GM19023 (cell line): ENCODE data around the gene CSMD2.
"Not testable (repeated sequence)": the region's sequence is repeated elsewhere in the genome, so short reads cannot be mapped to it uniquely, and the experiment has no call there.

Experiments used
- ATAC-seq: cut with Tn5 transposase; IDR thresholded peaks from one replicate; pipeline ENCODE4 v1.9.1; 2021; ENCODE audit warnings: mild to moderate bottlenecking, moderate library complexity; ENCODE audit not compliant: unreplicated experiment

The CSMD2 gene

DNA sequence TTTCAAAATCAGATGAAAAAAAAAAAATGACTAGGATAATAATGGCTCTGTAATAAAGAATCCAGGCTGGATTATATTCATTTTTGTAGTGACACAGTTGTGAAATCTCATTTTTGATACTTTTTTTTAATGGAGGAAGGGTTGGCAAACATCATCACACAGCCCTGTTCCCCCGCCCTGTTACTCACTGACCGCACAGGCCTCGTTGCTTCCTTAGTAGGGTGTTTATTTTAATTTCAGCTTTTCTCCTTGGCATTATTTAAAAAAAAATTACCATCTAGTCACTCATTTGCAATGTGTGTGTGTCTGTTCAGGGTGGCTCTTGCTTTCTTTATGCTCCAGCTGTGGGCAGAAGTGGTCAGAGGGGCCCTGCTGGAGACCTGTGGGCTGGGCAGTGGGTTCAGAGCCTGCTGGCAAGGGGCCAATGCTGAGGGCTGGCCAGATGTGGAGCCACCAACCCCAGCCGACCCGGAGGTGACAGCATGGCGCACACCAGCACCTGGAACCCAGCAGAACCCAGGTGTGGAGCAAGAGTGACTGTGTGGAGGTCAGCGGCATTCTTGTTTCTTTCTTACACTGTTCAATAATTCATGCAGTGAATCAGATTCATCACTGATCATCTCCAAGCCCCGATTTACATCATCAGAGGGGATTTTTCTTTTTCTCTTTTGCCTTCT lies 648.0 kb downstream of the CSMD2 start:
- no peak for ATAC-seq

DNA sequence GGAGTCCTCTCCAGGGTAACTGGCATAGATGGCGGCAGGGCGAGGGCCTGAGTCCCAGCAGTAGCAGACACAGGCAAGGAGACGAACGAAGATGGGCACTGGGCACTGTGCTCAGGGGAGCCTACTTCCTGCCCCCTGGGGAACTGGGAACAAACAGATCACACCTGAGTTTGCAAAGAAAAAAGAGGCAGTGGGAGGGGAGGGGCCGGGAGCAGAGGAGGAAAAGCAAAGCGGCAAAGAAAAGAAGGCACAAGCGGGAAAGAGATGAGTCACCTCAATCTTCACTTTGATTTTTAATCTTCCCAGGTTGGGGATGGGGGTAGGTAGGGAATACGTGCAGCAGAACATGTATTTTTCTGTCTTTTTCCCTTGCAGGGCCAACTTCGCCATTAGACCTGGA lies 648.6 kb downstream of the CSMD2 start:
- no peak for ATAC-seq

GRCh38 chr1:33515607-33516006 lies 649.4 kb downstream of the CSMD2 start:
- ATAC-seq: no peak

GRCh38 chr1:33515112-33515511 lies 649.9 kb downstream of the CSMD2 start:
- ATAC-seq: no peak

GRCh38 chr1:33512226-33513011 lies 652.6 kb downstream of the CSMD2 start:
- ATAC-seq: no peak

- ATAC-seq: not testable (repeated sequence)
Observed at GRCh38 chr1:33509276-33509675, 655.8 kb downstream of the CSMD2 start.

GRCh38 chr1:33508151-33508550 lies 656.9 kb downstream of the CSMD2 start:
- no peak for ATAC-seq

GRCh38 chr1:33507661-33508060 lies 657.4 kb downstream of the CSMD2 start:
- ATAC-seq: no peak

DNA sequence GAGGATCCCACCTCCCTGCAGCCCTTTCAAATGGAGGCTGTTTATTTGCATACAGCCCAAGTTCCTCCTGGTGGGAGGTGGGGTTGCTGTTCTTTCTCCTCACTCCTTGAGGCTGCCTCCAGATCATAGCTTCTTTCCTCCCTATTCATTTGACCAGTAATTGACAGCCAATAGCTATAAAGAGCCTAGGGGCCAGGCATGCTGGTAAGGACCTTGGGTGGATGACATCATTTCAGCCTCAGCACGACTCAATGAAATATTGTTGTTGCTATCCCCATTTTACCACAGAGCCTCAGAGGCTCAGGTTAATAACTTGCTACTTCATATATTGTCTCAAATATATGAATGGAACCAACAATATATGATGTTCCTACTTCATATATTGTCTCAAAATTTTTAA lies 661.5 kb downstream of the CSMD2 start:
- no peak for ATAC-seq

GRCh38 chr1:33502726-33503125 lies 662.3 kb downstream of the CSMD2 start:
- no peak for ATAC-seq

GRCh38 chr1:33501774-33502173 lies 663.3 kb downstream of the CSMD2 start:
- no peak for ATAC-seq

GRCh38 chr1:33501309-33501708 lies 663.7 kb downstream of the CSMD2 start:
- no peak for ATAC-seq

GRCh38 chr1:33500547-33500946 lies 664.5 kb downstream of the CSMD2 start:
- no peak for ATAC-seq

DNA sequence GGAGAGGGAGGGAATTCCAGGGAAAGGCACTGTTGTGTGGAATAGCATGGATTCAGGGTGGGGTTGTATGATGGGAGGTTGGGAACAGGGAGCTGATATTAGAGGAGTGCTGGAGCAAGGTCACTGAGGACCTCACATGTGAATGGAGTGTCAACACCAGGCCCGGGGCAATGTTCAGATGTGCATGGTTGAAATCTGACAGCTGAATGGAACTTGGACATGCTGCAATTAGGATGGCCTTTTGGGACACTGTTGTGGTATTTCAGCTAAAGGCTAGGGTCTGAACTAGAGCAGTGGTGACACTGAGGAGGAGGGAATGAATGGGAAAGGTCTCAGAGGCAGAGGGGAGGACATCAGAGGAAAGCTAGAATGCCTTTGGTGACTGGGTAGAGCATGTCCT lies 667.6 kb downstream of the CSMD2 start:
- ATAC-seq: no peak

DNA sequence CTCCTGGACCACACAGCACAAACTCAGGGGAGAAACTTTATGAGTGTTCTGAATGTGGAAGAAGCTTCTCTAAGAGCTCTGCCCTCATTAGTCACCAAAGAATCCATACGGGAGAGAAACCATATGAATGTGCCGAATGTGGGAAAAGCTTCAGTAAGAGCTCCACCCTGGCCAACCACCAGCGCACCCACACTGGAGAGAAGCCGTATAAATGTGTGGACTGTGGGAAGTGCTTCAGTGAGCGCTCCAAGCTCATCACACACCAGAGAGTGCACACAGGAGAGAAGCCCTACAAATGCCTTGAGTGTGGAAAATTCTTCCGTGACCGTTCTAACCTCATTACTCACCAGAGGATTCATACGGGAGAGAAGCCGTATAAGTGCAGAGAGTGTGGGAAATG lies 670.1 kb downstream of the CSMD2 start:
- ATAC-seq: no peak

DNA sequence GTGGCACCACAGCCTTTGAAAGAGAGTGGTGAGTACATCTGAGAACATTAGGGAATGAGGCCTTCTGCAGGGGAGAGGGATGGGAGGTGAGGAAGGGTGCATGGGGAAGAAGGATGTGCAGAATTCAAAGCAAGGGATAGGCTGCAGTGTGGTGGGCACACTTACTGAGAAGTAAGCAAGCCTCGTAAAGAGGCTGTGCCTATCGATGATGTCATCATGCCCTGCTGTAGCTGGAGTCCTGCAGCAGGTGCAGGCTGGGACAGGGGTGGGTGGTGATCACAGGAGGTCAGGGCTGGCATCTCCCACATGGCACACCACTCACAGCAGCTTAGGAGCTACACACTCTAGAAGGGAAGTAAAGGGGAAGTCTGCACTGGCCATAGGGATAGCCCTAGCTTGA lies 676.4 kb downstream of the CSMD2 start:
- no peak for ATAC-seq

DNA sequence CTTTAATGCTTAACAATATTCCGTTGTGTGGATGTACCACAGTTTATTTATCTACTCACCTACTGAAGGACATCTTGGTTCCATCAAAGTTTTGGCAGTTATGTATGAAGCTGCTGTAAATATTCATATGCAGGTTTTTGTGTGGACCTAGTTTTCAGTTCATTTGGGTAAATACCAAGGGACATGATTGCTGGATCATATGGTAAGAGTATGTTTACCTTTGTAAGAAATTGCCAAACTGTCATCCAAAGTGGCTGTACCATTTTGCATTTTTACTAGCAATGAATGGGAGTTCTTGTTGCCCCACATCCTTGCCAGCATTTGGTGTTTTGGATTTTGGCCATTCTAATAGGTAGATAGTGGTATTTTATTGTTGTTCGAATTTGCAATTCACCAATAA lies 682.6 kb downstream of the CSMD2 start:
- ATAC-seq: no peak

GRCh38 chr1:33477451-33477850 lies 687.6 kb downstream of the CSMD2 start:
- no peak for ATAC-seq

DNA sequence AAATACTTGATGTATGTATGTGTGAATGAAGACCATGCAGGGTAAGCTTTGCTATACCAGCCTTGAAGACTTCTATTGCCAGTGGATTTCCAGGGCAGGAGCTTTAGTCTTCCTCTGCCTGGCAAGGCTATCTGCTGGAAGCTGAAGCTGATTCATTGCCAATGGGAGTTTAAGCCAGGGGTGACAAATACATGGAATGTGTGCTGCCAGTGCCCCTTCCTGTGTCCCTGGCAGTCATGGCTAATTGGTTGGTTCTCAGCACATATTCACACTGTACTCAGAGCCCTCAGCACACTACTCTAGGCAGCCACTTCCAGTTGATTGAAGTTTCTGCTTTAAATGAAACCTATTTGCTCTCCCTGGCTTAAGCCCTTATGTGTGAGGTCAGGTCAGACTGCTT lies 691.1 kb downstream of the CSMD2 start:
- no peak for ATAC-seq

DNA sequence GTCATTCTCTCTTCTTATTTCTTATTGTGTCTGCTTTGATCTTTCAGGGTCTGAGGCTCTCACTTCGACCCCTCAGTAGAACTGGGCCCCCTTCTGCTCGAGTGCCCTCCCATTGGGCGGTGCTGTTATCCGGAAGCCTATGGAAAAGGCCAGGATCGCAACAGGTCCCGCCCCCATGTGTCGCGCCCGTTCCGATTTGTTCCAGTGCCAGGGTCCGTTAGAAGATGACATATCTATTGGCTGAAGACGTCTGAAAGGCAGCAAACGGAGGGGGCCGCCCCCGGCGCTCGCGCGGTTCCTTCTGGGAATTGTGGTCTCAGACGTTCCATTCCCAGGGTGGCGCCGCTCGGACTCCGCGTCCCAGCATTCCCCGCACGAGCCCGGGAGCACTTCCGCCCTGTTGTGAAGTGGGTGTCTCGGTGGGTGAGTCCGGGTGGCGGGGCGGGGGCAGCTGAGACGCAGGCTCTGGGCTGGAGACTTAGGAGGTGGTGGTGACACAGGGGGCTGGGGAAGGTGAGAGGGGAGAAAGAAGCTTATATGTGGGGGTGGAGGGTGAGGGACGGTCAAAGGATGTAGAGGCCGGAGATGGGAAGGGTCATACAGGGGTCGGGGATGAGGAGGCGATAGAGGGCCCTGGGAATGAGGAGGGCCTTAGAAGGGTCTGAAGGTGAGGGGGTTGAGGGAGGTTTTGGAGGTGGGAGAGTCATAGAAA lies 692.6 kb downstream of the CSMD2 start, which contains the start of gene ZSCAN20:
ZSCAN20 (plus strand) TSS at position 377 of the 712 bp plus-strand sequence. CDS start 6,644 bp downstream, outside the sequence.
- ATAC-seq: peak; percentile 91

DNA sequence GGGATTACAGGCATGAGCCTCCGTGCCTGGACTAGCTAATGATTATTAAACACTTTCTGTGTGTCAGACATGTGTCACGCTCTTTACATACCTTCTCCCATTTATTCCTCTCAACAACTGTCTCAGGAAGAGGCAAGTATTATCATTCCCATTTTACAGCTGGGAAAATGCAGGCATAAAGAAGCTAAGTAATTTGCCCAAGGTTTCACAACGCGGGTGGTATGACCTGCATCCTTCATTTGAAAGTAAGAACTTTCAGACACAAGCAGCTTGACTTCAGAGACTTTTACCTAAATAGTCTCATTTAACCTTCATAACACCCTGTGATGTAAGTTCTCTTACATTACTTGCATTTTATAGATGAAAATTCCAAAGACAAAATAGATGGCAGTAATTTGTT lies 693.6 kb downstream of the CSMD2 start:
- ATAC-seq: no peak
